Testis (tissue), 5 donors: ENCODE data around the gene LETM1. TPM values are rescaled to one million over a fixed set of nuclear protein-coding genes. Genes with fewer than 3 reads are reported as not detected.

ENCODE experiments used
- DNase-seq: peaks from one replicate; pipeline ENCODE4 v3.0.0-alpha.2; 2019
- H3K27ac ChIP-seq, 2 donors: fragments of 200-600 bp; sonication (generic); one replicate each; pipeline ENCODE4 v1.5.1; 2019
- H3K27me3 ChIP-seq: fragments of 200-600 bp; sonication (generic); one replicate; pipeline ENCODE4 v1.5.1; 2019
- H3K36me3 ChIP-seq: fragments of 200-600 bp; sonication (generic); one replicate; pipeline ENCODE4 v1.5.1; 2017; ENCODE audit warnings: low read depth; ENCODE audit errors: missing control alignments
- H3K4me1 ChIP-seq: fragments of 200-600 bp; sonication (generic); one replicate; pipeline ENCODE4 v1.5.1; 2019
- H3K4me3 ChIP-seq, 2 donors: fragments of 200-600 bp; sonication (generic); one replicate each; pipeline ENCODE4 v1.5.1; 2017 to 2019
- H3K9me3 ChIP-seq: fragments of 200-600 bp; sonication (generic); one replicate; pipeline ENCODE4 v1.5.1; 2017
- CTCF ChIP-seq, 3 experiments: fragments of 450-650 bp in 2 of 3; fragments of 200-600 bp in 1 of 3; sonication (generic) in 1 of 3; IDR thresholded peaks; one replicate each; pipeline ENCODE4 v1.5.1; 2016 to 2019; ENCODE audit warnings: antibody characterized with exemption in 3 of 3, mild to moderate bottlenecking in 2 of 3, moderate library complexity in 1 of 3
- POLR2A ChIP-seq: fragments of 450-650 bp; IDR thresholded peaks from one replicate; pipeline ENCODE4 v1.6.1; 2017; ENCODE audit warnings: antibody characterized with exemption, mild to moderate bottlenecking, moderate library complexity
- WGBS, 2 donors: methylation state at CpG; one replicate each; pipeline ENCODE4 v1.1.5; 2018; 5-methylcytosine and 5-hydroxymethylcytosine counted together
- intact Hi-C: fragments of 100-400 bp; cut with DNase I; formaldehyde crosslinking; loops from one replicate; pipeline ENCODE4 v1.15.1; 2023; ENCODE audit warnings: low total_unique reads
- long read RNA-seq, 2 donors: transcript quantifications; one replicate each; lab custom pipeline, GENCODE V29; 2026
- polyA plus RNA-seq: library from polyadenylated mRNA; stranded (reverse); fragments of 350-450 nt; fragmentation: Illumina TruSeq; extraction: RNeasy Lipid Tissue Mini Kit (QIAGEN cat#74804); gene quantifications from one replicate; pipeline ENCODE4 v1.2.3, GENCODE V29; 2014; ENCODE audit warnings: low read depth, low replicate concordance; ENCODE audit not compliant: insufficient read depth
- total RNA-seq, 2 donors: library from RNA; depleted of rRNA; stranded (reverse); fragments of >200 nt; gene quantifications; one replicate each; pipeline ENCODE4 v1.2.3, GENCODE V29; 2016

Gene LETM1
- 100 to 1,000 TPM in 1 of 2 donors, 10 to 100 TPM in 1; 90.7 to 124 TPM for total RNA-seq
- polyA plus RNA-seq, result 38.1 TPM
- long read RNA-seq, donor 1, full-length matches to known transcripts, result 3 of 3 reads
- long read RNA-seq, donor 1, partial matches to known transcripts, result 0 of 3 reads
- long read RNA-seq, donor 1, other reads (novel, unspliced or antisense), result 0 of 3 reads
- long read RNA-seq, donor 2, full-length matches to known transcripts, result 5 of 5 reads
- long read RNA-seq, donor 2, partial matches to known transcripts, result 0 of 5 reads
- long read RNA-seq, donor 2, other reads (novel, unspliced or antisense), result 0 of 5 reads

- Histone ChIP-seq H3K4me3 (peak within 1 kb of the TSS; percentile 88 to 90), H3K4me1 (peaks cover 38% of the 10 kb centered on the region), H3K36me3 (no peaks in the 10 kb centered on the region), H3K27me3 (no peaks in the 10 kb centered on the region), H3K9me3 (no peaks in the 10 kb centered on the region), H3K27ac (peak within 1 kb of the TSS; percentile 84 to 85)
- TF ChIP-seq CTCF (IDR thresholded peaks at IDR 0.05) (peak in 1 of 3 experiments; percentile 6), POLR2A (peak; percentile 14)
- DNase-seq, result peak; percentile 97
- 0% methylated on average over 65 of the region's 107 CpGs; no CpG with 5 or more reads in 1 of the 2 donors for WGBS, 2 donors
- intact Hi-C loops, result no loop called here
Measured at GRCh38 chr4:1856071-1856942, at the start of gene LETM1. TSS of gene LETM1 (minus strand) at chr4:1856156. CDS start at chr4:1855950, 206 bp downstream.

- H3K36me3 ChIP-seq, result no peaks in the 10 kb centered on the region
- H3K9me3 ChIP-seq, result no peaks in the 10 kb centered on the region
- H3K27ac ChIP-seq, result no peak overlapping the region
- no peaks in the 10 kb centered on the region for H3K27me3 ChIP-seq
- WGBS, 2 donors, result 73 to 76% methylated on average over 3 of the region's 3 CpGs
- intact Hi-C loops, result loop anchor here (10.0 kb wide), 1 partner anchor 149 kb away; no protein-coding TSS in a partner anchor
- no peak for DNase-seq
- H3K4me3 ChIP-seq, result no peak overlapping the region
- TF ChIP-seq POLR2A, result no peak
- TF ChIP-seq CTCF (IDR thresholded peaks at IDR 0.05), result no peak
- H3K4me1 ChIP-seq, result no peaks in the 10 kb centered on the region
Measured at GRCh38 chr4:1904042-1904441, 48.1 kb upstream of the LETM1 start.

- Histone ChIP-seq H3K36me3 (no peaks in the 10 kb centered on the region), H3K27me3 (no peaks in the 10 kb centered on the region), H3K9me3 (no peaks in the 10 kb centered on the region), H3K4me1 (no peaks in the 10 kb centered on the region), H3K4me3 (no peak overlapping the region), H3K27ac (no peak overlapping the region)
- intact Hi-C loops, result loop anchor here (10.0 kb wide), 1 partner anchor 148 kb away; no protein-coding TSS in a partner anchor
- TF ChIP-seq CTCF (IDR thresholded peaks at IDR 0.05) (no peak), POLR2A (no peak)
- no peak for DNase-seq
- 83 to 100% methylated on average over 1 of the region's 1 CpG for WGBS, 2 donors
Measured at GRCh38 chr4:1903035-1903434, 47.1 kb upstream of the LETM1 start.

GRCh38 chr4:1902243-1902642 is 46.3 kb upstream of the LETM1 start:
- Histone ChIP-seq H3K9me3 (no peaks in the 10 kb centered on the region), H3K36me3 (no peaks in the 10 kb centered on the region), H3K4me3 (no peak overlapping the region), H3K4me1 (no peaks in the 10 kb centered on the region), H3K27me3 (no peaks in the 10 kb centered on the region), H3K27ac (no peak overlapping the region)
- DNase-seq, result no peak
- intact Hi-C loops, result loop anchor here (10.0 kb wide), 1 partner anchor 147 kb away; no protein-coding TSS in a partner anchor
- 87 to 100% methylated on average over 2 of the region's 2 CpGs for WGBS, 2 donors
- TF ChIP-seq CTCF (IDR thresholded peaks at IDR 0.05) (no peak), POLR2A (no peak)
